HuH-7 (cell line): ENCODE results near the gene CLTA.
"Not testable (repeated sequence)": the region's sequence is repeated elsewhere in the genome, so short reads cannot be mapped to it uniquely, and the experiment has no call there.

Experiments
- DNase-seq: peaks from one replicate; pipeline ENCODE4 v3.0.0; 2011; ENCODE audit warnings: low spot score

The CLTA gene

DNA sequence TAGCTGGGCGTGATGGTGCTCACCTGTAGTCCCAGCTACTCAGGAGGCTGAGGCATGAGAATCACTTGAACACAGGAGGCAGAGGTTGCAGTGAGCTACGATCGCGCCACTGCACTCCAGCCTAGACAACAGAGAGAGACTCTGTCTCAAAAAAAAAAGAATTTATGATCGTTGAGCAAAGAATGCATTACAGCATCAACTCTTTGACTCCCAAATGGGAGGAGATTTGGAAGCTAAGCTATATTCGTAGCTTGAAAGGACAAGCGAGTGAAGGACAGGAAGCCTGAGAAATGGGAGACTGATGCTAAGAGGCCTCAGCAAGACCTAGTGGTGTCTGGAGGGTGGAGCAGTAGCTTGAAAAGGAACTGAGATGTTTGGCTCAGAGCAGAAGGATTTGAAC lies 31.8 kb upstream of the CLTA start:
- DNase-seq, result no peak

DNA sequence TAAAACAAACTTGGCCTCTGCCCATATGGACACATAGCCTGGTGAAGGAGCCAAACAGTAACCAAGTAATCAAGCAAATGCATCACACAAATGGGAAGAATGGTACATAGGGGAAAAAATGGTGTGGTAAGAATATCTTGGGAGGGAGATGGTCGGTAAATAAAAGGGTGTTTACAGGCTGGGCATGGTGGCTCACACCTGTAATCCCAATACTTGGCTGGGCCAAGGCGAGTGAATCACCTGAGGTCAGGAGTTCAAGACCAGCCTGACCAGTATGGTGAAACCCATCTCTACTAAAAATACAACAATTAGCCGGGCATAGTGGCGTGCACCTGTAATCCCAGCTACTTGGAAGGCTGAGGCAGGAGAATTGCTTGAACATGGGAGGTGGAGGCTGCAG lies 31.2 kb upstream of the CLTA start:
- DNase-seq, result not testable (repeated sequence)

DNA sequence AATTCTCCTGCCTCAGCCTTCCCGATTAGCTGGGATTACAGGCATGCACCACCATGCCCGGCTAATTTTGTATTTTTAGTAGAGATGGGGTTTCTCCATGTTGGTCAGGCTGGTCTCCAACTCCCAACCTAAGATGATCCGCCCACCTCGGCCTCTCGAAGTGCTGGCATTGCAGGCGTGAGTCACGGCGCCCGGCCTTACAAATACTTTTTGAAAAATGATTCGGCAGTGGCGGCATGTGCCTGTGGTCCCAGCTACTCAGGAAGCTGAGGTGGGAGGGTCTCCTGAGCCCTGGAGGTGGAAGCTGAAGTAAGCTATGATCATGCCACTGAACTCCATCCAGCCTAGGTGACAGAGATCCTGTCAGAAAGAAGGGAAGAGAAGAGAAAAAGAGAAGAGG lies 30.6 kb upstream of the CLTA start:
- not testable (repeated sequence) for DNase-seq

- no peak for DNase-seq
Measured at GRCh38 chr9:36161187-36161586, 29.5 kb upstream of the CLTA start.

DNA sequence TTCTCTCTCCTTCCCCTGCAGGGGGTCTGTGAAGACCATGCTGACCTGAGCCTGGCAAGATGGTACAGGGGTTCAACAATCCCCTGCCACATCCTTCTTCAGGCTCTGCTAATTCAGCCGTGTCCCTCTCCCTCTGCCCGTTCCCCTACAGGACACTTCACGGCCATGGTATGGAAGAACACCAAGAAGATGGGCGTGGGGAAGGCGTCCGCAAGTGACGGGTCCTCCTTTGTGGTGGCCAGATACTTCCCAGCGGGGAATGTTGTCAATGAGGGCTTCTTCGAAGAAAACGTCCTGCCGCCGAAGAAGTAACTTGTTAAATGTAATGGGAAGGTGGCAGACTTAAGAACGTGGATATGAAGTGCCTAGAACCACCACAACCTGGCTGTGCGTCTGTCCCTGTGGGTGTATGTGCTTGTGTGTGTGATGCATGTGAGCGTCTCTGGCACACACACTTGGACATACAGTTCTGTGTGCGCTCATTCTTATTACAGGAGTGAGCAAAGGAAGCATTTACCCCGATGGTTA lies 28.4 kb upstream of the CLTA start:
- no peak for DNase-seq

- no peak for DNase-seq
Measured at GRCh38 chr9:36163049-36163785, 27.5 kb upstream of the CLTA start.

DNA sequence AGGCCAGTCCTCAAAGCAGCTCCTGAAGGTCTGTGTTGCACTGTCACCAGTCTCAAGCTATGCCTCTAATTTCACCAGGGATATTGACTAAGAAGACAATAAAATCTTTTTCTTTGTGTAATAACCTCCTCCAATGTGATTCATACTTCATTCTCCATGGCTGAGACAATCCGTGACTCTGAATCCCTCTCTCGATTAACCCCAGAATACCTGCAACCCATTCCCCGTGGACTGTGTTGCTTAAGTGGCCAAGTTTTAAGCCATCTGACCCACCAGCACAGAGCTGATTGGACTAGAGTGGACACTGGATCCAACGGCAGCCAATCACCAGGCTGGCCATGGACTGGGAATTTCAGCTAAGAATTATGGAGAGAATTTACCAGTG lies 26.9 kb upstream of the CLTA start:
- DNase-seq, result no peak

- no peak for DNase-seq
Measured at GRCh38 chr9:36164372-36164771, 26.3 kb upstream of the CLTA start.

- no peak for DNase-seq
Measured at GRCh38 chr9:36164989-36165388, 25.7 kb upstream of the CLTA start.

DNA sequence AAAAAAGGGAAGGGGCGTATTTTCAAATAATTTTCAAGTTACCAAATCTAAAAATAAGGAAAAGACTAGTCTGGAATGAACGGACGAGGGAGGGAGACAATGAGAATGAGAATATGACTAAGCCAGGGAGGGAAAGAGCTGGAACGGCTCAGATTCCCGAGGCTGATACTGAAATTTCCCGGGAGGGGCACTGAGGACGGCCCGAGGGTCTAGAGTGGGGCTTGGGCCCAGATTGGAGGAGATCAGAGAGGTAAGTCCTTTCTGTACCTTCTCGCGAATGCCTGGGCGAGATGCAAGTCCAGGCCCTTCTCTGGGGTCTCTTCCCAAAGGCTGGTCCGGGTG lies 24.9 kb upstream of the CLTA start:
- no peak for DNase-seq

DNA sequence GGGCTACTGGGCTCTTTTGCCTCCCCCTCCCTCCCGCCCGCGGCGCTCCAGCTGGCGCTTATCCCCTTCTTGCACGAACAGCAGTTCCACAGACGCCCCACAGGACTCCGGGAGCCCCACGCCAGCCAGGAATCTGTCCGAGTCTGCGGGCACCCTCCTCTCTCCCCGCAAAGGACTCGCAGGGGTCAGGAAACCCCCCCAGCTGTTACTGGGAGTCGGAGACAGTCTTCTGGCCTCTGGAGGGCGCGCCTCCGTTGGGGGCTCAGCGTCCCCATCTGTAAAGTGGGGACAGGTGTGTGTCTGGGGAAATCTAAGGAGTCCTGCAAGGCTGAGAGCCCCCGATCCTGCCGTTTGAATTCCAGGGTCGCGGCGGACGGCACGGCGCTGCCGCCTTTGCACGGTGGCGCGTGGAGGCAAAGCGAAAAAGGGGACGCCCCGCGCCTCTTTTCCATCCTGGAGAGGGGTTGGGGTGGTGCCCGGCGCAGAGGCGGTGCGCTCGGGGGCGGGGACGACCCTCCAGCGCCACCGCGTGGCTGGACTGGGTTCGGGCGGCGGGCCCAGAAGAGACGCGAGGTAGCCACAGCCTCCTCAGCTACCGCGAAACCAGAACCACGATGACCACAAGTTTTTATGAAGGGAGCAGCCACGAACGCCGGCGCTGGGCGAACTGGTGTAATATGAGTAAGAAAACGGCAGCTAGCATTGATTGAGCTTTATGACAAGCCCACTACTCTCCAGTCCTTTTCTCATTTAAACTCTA lies 24.4 kb upstream of the CLTA start:
- peak; percentile 91 for DNase-seq

- DNase-seq, result no peak
Measured at GRCh38 chr9:36169166-36169565, 21.6 kb upstream of the CLTA start, which contains the start of gene CCIN. CCIN (plus strand) TSS chr9:36169388; CDS start chr9:36169503, 115 bp downstream.

- no peak for DNase-seq
Measured at GRCh38 chr9:36169708-36170107, 21.0 kb upstream of the CLTA start.

DNA sequence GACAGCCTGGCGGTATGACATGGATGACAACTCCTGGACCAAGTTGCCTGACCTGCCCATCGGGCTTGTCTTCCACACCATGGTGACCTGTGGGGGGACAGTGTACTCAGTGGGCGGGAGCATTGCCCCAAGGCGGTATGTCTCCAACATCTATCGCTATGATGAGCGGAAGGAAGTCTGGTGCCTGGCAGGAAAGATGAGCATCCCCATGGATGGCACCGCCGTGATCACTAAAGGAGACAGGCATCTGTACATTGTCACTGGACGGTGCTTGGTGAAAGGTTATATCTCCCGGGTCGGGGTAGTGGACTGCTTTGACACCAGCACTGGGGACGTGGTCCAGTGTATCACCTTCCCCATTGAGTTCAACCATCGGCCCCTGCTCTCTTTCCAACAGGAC lies 20.2 kb upstream of the CLTA start:
- DNase-seq, result no peak

- no peak for DNase-seq
Measured at GRCh38 chr9:36173861-36174260, 16.9 kb upstream of the CLTA start.

GRCh38 chr9:36174271-36174670 lies 16.4 kb upstream of the CLTA start:
- no peak for DNase-seq

GRCh38 chr9:36174731-36175130 lies 16.0 kb upstream of the CLTA start:
- DNase-seq, result no peak

DNA sequence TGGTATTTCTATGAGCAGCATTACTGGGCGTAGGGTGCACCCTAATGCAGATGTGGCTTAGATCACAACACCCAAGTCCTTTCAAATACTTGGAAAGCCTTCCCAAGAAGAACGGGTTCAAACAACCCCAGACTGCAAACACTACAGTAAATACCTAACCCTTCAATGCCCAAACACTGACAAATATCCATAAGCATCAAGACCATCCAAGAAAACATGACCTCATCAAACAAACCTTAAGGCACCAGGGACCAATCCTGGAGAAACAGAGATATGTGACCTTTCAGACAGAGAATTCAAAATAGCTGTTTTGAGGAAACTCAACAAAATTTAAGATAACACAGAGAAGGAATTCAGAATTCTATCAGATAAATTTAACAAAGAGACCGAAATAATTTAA lies 15.5 kb upstream of the CLTA start:
- DNase-seq, result not testable (repeated sequence)

DNA sequence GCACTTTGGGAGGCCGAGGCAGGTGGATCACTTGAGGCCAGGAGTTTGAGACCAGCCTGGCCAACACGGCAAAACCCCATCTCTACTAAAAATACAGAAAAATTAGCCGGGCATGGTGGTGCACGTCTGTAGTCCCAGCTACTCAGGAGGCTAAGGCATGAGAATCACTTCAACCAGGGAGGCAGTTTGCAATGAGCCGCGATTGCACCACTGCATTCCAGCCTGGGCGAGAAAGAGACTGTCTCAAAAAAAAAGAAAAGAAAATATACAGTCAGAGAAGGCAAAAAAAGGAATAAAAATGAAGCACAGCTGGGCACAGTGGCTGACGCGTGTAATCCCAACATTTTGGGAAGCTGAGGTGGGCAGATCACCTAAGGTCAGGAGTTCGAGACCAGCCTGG lies 14.2 kb upstream of the CLTA start:
- not testable (repeated sequence) for DNase-seq

- no peak for DNase-seq
Measured at GRCh38 chr9:36177571-36177970, 13.2 kb upstream of the CLTA start.

DNA sequence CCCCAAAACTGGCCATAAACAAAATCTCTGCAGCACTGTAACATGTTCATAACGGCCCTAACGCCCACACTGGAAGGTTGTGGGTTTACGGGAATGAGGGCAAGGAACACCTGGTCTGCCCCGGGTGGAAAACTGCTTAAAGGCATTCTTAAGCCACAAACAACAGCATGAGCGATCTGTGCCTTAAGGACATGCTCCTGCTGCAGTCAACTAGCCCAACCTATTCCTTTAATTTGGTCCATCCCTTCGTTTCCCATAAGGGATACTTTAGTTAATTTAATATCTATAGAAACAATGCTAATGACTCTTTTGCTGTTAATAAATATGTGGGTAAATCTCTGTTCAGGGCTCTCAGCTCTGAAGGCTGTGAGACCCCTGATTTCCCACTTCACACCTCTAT lies 10.5 kb upstream of the CLTA start:
- DNase-seq, result not testable (repeated sequence)

DNA sequence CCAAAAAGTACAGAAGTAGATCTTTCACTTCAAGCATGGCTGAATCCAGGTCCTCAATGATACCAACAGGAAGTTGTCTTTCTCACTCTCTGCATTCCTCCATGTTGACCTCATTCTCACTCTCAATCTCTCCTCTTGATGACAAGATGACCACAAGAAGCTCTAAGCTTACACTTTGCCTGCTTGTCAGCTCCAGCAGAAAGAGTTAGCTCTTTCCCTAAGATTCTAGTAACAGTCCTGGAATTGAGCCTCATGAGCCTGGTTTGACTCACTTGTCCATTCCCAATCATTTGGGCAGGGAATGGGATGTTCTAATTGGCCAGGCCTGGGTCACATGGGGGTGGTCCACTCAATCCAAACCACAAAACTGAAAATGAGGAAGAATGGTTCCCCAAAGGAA lies 3.3 kb upstream of the CLTA start:
- DNase-seq, result no peak

- no peak for DNase-seq
Measured at GRCh38 chr9:36188212-36188611, 2.5 kb upstream of the CLTA start.

DNA sequence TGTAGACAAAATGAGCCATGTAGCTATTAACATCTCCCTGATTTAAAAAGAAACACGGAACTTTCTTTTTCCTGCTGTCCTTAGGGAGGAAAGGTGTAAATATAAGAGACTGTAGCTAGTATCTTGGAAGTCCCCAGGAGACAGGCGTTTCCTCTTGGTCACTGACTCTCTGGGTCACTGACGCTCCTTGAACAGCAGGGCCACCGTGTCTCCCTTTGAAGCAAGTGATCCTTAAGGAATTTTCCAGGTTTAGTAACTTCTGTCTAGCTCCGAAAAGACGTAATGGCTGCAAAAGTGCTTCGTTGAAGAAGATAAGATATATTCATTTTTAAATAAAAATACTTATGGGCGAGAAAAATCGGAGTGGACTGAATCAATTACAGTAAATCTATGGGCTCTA lies 745 bp upstream of the CLTA start:
- DNase-seq, result no peak
